Measurements from ENCODE around the gene SNX5.
"Not testable (repeated sequence)": the region's sequence is repeated elsewhere in the genome, so short reads cannot be mapped to it uniquely, and the experiment has no call there.

SNX5 gene

GRCh38 chr20:17960400-17960885 is 8.2 kb downstream of the SNX5 start:
- not testable (repeated sequence) for DNase-seq (ENCODE audit: low read depth)

DNA sequence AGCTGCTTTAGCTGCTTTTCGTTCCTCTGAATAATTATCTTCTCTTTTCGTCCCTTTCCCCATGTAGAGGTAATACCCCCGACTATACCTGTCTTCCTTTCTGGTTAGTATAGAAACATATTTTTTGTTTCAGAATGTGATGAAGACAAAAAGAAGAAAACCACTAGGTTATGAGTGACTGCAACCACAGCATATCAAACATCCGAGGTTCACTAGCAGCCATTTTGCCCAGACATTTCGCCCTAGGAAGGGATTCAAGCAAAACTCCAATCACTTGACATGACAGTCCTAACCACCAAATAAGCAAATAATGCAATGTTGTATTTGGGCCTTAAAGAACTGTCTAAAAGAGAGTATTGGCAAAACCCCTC is 9.4 kb downstream of the SNX5 start:
- no peak for DNase-seq (ENCODE audit: low read depth)

- no peak for DNase-seq (ENCODE audit: low read depth)
Measured at GRCh38 chr20:17958373-17959256, 10.0 kb downstream of the SNX5 start.

- no peak for DNase-seq (ENCODE audit: low read depth)
Measured at GRCh38 chr20:17957505-17958363, 10.9 kb downstream of the SNX5 start.

DNA sequence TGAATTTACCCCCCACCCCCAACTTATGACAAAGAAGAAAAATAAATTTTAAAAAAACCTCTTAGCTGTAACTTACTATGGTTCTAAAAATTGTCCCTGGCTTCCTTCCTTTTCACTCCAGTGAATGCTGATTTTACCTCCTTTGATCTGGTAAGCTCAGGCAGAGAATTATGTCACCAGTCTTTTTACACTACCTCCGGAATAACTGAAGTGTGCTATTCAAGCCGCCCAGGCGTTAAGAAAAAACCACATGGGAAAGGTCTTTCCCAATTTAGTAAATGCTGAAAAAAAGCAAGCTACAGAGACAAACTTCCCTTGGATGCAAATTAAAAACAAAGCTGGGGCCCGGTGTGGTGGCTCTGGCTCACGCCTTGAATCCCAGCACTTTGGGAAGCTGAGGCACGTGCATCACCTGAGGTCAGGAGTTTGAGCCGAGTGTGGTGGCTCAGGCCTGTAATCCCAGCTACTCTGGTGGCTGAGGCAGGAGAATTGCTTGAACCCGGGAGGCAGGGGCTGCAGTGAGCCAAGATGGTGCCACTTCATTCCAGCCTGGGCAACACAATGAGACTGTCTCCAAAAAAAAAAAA is 12.4 kb downstream of the SNX5 start:
- no peak for DNase-seq (ENCODE audit: low read depth)

GRCh38 chr20:17955302-17955701 is 13.3 kb downstream of the SNX5 start:
- DNase-seq (ENCODE audit: low read depth): no peak

- no peak for DNase-seq (ENCODE audit: low read depth)
Measured at GRCh38 chr20:17953935-17954334, 14.7 kb downstream of the SNX5 start.

GRCh38 chr20:17952692-17953684 is 15.6 kb downstream of the SNX5 start:
- DNase-seq (ENCODE audit: low read depth): no peak

GRCh38 chr20:17951323-17951722 is 17.3 kb downstream of the SNX5 start:
- DNase-seq (ENCODE audit: low read depth): no peak

DNA sequence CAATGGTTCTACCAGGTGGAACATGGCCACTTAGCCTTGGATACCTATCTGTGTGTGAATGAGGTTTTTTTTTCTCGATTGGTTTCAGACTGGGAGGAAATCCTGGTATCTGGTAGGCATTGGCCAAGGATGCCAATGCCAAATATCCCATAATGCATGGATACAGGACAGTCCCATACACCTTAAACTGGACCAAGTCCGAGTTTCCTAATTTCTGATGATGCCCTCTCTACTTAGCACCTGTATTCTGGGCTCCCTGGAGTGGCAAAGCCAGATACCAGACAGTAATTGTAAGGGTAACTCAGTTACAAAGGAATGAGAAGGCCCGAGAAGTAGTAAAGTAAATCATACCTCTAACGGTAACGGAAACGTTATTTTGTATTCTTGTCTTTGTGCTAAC is 17.9 kb downstream of the SNX5 start:
- no peak for DNase-seq (ENCODE audit: low read depth)

DNA sequence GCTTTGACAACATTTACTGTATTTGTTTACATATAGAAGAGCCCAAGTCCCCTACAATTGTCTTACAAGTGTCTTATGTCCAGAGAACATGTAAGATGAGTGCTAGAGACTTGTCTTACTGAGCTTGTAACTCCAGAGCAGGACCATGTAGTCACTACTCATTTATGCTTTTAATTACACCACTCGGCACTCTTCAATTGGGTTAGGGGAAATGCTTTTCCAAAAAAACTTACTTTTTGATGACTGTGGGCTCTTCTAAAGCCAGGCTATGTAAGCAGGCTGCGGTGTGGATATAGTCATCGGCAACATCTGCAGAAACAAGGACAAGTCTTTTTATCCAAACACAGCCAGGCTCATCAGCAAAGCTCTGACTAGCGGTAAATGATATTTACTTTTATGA is 18.7 kb downstream of the SNX5 start:
- DNase-seq (ENCODE audit: low read depth): no peak

- no peak for DNase-seq (ENCODE audit: low read depth)
Measured at GRCh38 chr20:17948442-17948841, 20.2 kb downstream of the SNX5 start.

DNA sequence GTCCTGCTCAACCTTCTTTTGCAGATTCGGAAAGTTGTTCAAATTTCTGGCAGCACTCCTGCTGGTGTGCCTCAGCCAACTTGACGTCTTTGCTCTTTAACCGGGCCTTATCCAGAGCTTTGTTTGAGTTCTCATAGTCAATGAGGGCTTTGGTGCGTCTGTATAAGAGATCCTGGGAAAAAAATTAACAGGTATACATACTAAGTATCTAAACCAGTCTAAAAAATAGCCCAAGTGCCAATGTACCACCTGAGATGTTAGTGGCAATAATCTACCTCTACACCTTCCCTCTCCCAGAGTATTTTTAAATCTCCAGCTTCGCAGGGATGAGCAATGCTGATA is 21.1 kb downstream of the SNX5 start:
- DNase-seq (ENCODE audit: low read depth): no peak

GRCh38 chr20:17946572-17947473 is 21.8 kb downstream of the SNX5 start:
- no peak for DNase-seq (ENCODE audit: low read depth)

DNA sequence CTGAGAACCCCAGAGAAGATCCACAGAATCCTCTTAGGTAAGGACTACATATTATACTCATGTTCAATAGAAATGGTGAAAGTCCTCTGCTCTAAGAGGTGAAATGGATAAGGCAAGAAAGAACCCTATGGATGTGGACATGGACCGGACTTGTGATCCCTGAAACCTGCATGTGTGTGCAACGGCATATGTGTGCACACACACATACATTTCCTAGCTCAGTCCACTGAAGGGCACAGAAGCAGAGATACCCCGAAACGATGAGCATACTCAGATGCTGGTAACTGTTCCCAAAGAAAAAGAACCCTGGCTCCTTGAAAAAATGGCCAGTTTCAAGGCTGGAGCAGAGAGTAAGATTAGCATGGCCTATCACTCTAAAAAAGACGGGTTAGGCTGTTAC is 22.6 kb downstream of the SNX5 start:
- no peak for DNase-seq (ENCODE audit: low read depth)

GRCh38 chr20:17944854-17945474 is 23.6 kb downstream of the SNX5 start:
- no peak for DNase-seq (ENCODE audit: low read depth)

DNA sequence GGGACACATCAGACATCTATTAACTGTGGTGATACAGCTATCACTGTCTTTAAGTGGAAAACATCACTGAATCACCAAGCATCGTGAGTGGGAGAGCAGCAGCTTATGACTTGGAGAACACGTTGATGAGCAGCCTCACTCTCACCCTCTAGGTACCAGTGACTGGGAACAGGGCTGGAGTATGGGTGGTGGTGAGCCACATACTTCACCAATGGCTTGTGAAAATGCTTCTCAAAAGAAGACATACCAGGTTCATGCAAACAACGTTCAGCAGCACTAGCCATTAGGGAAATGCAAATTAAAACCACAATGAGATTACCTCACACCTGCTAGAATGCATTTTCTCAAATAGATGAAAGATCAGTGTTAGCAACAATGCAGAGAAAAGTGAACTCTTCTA is 25.3 kb downstream of the SNX5 start:
- DNase-seq (ENCODE audit: low read depth): no peak

- no peak for DNase-seq (ENCODE audit: low read depth)
Measured at GRCh38 chr20:17941826-17942196, 26.8 kb downstream of the SNX5 start.

GRCh38 chr20:17941087-17941825 is 27.3 kb downstream of the SNX5 start:
- DNase-seq (ENCODE audit: low read depth): no peak

Measured in activated T-cell treated with anti-CD3 and anti-CD28 coated beads for 24 hours (primary cell).